Activated T-cell treated with anti-CD3 and anti-CD28 coated beads, Interleukin-2, amount 50 U/mL, for 4 hours (primary cell): Measurements from ENCODE around the gene GRK4. TPM values are rescaled to one million over a fixed set of nuclear protein-coding genes. Genes with fewer than 3 reads are reported as not detected.
"Not testable (repeated sequence)": the region's sequence is repeated elsewhere in the genome, so short reads cannot be mapped to it uniquely, and the experiment has no call there.

Experiments used
- ATAC-seq, 2 donors: fragments of 200-7000 bp; cut with Tn5 transposase; one replicate each; pipeline ENCODE4 v1.10.0; 2021
- DNase-seq: peaks from one replicate; pipeline ENCODE4 v3.0.0-alpha.2; 2020
- H3K27me3 Mint-ChIP-seq: one replicate; pipeline ENCODE4 v1.8.0; 2021; ENCODE audit warnings: low read depth, mixed read lengths
- H3K36me3 Mint-ChIP-seq: one replicate; pipeline ENCODE4 v1.8.0; 2022; ENCODE audit warnings: mixed read lengths; ENCODE audit not compliant: insufficient read depth
- H3K4me1 Mint-ChIP-seq: one replicate; pipeline ENCODE4 v1.8.0; 2021; ENCODE audit warnings: low read depth, mixed read lengths
- H3K4me3 Mint-ChIP-seq: one replicate; pipeline ENCODE4 v1.8.0; 2021; ENCODE audit warnings: mild to moderate bottlenecking, moderate library complexity, mixed read lengths
- H3K9me3 Mint-ChIP-seq: one replicate; pipeline ENCODE4 v1.8.0; 2021; ENCODE audit warnings: mixed read lengths
- total RNA-seq, 3 donors: library from RNA; stranded (reverse); gene quantifications; one replicate each; pipeline ENCODE4 v1.2.1, GENCODE V29; 2021

Gene GRK4
- total RNA-seq, 3 donors from 2014 or later: 2.7 to 3.0 (median 2.9) TPM

GRCh38 chr4:3047464-3048286 is 84.3 kb downstream of the GRK4 start:
- H3K36me3 Mint-ChIP-seq: no peaks in the 10 kb centered on the region
- ATAC-seq (peak; percentile 86 to 91), DNase-seq (peak; percentile 46)
- H3K9me3 Mint-ChIP-seq: no peaks in the 10 kb centered on the region
- H3K4me3 Mint-ChIP-seq: peak overlapping the region; percentile 73
- no peaks in the 10 kb centered on the region for H3K27me3 Mint-ChIP-seq
- peaks cover 23% of the 10 kb centered on the region for H3K4me1 Mint-ChIP-seq

- H3K27me3 Mint-ChIP-seq, ATAC-seq, DNase-seq, H3K4me3 Mint-ChIP-seq, H3K4me1 Mint-ChIP-seq, H3K36me3 Mint-ChIP-seq: not testable (repeated sequence)
- H3K9me3 Mint-ChIP-seq: peaks cover 13% of the 10 kb centered on the region
Observed at GRCh38 chr4:3051141-3051897, 87.9 kb downstream of the GRK4 start.

- Mint-ChIP-seq H3K9me3 (peaks cover 19% of the 10 kb centered on the region), H3K27me3 (no peaks in the 10 kb centered on the region), H3K4me3 (no peak overlapping the region), H3K4me1 (no peaks in the 10 kb centered on the region), H3K36me3 (peaks cover 7% of the 10 kb centered on the region)
- no peak for DNase-seq
- ATAC-seq: no peak
Observed at GRCh38 chr4:3054169-3054759, 90.9 kb downstream of the GRK4 start.

- Mint-ChIP-seq H3K9me3 (peaks cover 15% of the 10 kb centered on the region), H3K36me3 (peaks cover 4% of the 10 kb centered on the region), H3K4me3 (no peak overlapping the region), H3K4me1 (no peaks in the 10 kb centered on the region), H3K27me3 (peaks cover 2% of the 10 kb centered on the region)
- ATAC-seq (no peak), DNase-seq (no peak)
Observed at GRCh38 chr4:3059943-3060342, 96.6 kb downstream of the GRK4 start.

- no peak overlapping the region for H3K4me3 Mint-ChIP-seq
- no peaks in the 10 kb centered on the region for H3K4me1 Mint-ChIP-seq
- DNase-seq: no peak
- ATAC-seq: no peak
- peaks cover 9% of the 10 kb centered on the region for H3K9me3 Mint-ChIP-seq
- H3K27me3 Mint-ChIP-seq: peaks cover 2% of the 10 kb centered on the region
- H3K36me3 Mint-ChIP-seq: no peaks in the 10 kb centered on the region
Observed at GRCh38 chr4:3060946-3061345, 97.6 kb downstream of the GRK4 start.

- H3K4me3 Mint-ChIP-seq: no peak overlapping the region
- no peak for ATAC-seq
- no peaks in the 10 kb centered on the region for H3K4me1 Mint-ChIP-seq
- no peak for DNase-seq
- H3K36me3 Mint-ChIP-seq: peaks cover 2% of the 10 kb centered on the region
- H3K27me3 Mint-ChIP-seq: peaks cover 2% of the 10 kb centered on the region
- H3K9me3 Mint-ChIP-seq: peaks cover 5% of the 10 kb centered on the region
Observed at GRCh38 chr4:3062471-3062870, 99.1 kb downstream of the GRK4 start.

- no peak for ATAC-seq
Observed at GRCh38 chr4:3065551-3065950, 102.2 kb downstream of the GRK4 start.

GRCh38 chr4:3066836-3067400 is 103.5 kb downstream of the GRK4 start:
- H3K27me3 Mint-ChIP-seq: no peaks in the 10 kb centered on the region
- peaks cover 5% of the 10 kb centered on the region for H3K9me3 Mint-ChIP-seq

More at GRCh38 chr4:3065551-3065950, 102.2 kb downstream of the GRK4 start:
- peaks cover 2% of the 10 kb centered on the region for H3K36me3 Mint-ChIP-seq
- no peaks in the 10 kb centered on the region for H3K4me1 Mint-ChIP-seq
- H3K9me3 Mint-ChIP-seq: peaks cover 5% of the 10 kb centered on the region
- H3K4me3 Mint-ChIP-seq: no peak overlapping the region
- H3K27me3 Mint-ChIP-seq: peaks cover 2% of the 10 kb centered on the region
- no peak for DNase-seq

GRCh38 chr4:3067473-3068001 is 104.2 kb downstream of the GRK4 start:
- H3K4me3 Mint-ChIP-seq: no peak overlapping the region
- H3K36me3 Mint-ChIP-seq: peaks cover 2% of the 10 kb centered on the region
- H3K9me3 Mint-ChIP-seq: peaks cover 5% of the 10 kb centered on the region
- no peaks in the 10 kb centered on the region for H3K4me1 Mint-ChIP-seq
- DNase-seq: no peak
- no peaks in the 10 kb centered on the region for H3K27me3 Mint-ChIP-seq
- no peak for ATAC-seq

More at GRCh38 chr4:3066836-3067400, 103.5 kb downstream of the GRK4 start:
- no peak overlapping the region for H3K4me3 Mint-ChIP-seq
- no peaks in the 10 kb centered on the region for H3K4me1 Mint-ChIP-seq
- DNase-seq (no peak), ATAC-seq (no peak)
- H3K36me3 Mint-ChIP-seq: peaks cover 2% of the 10 kb centered on the region

- no peak overlapping the region for H3K4me3 Mint-ChIP-seq
- ATAC-seq (no peak), DNase-seq (no peak)
- peaks cover 2% of the 10 kb centered on the region for H3K36me3 Mint-ChIP-seq
- H3K4me1 Mint-ChIP-seq: no peaks in the 10 kb centered on the region
- peaks cover 5% of the 10 kb centered on the region for H3K9me3 Mint-ChIP-seq
- no peaks in the 10 kb centered on the region for H3K27me3 Mint-ChIP-seq
Observed at GRCh38 chr4:3069661-3070199, 106.4 kb downstream of the GRK4 start.

GRCh38 chr4:3070709-3071500 is 107.5 kb downstream of the GRK4 start:
- DNase-seq: no peak
- no peak for ATAC-seq
- Mint-ChIP-seq H3K4me1 (peaks cover 7% of the 10 kb centered on the region), H3K9me3 (peaks cover 5% of the 10 kb centered on the region), H3K27me3 (no peaks in the 10 kb centered on the region), H3K4me3 (no peak overlapping the region), H3K36me3 (peaks cover 2% of the 10 kb centered on the region)

GRCh38 chr4:3071811-3072210 is 108.4 kb downstream of the GRK4 start:
- H3K4me1 Mint-ChIP-seq: peaks cover 14% of the 10 kb centered on the region
- H3K36me3 Mint-ChIP-seq: no peaks in the 10 kb centered on the region
- H3K27me3 Mint-ChIP-seq: no peaks in the 10 kb centered on the region
- peaks cover under 1% of the 10 kb centered on the region for H3K9me3 Mint-ChIP-seq
- no peak overlapping the region for H3K4me3 Mint-ChIP-seq
- DNase-seq (no peak), ATAC-seq (no peak)
